ENCODE results near the gene MTUS2.

The MTUS2 gene

GRCh38 chr13:29099781-29100406 is 279.8 kb downstream of the MTUS2 start:
- Histone ChIP-seq H3K9me3 (replicated peaks; ENCODE audit: insufficient read depth, low read length) (no peaks in the 10 kb centered on the region), H3F3A (ENCODE audit: insufficient read depth, low read length) (no peaks in the 10 kb centered on the region), H2AFZ (ENCODE audit: low read length) (no peak overlapping the region), H3K4me2 (ENCODE audit: low read depth, low read length) (no peak overlapping the region), H3K27ac (ENCODE audit: low read length) (no peak overlapping the region), H3K79me2 (ENCODE audit: low read length) (no peaks in the 10 kb centered on the region), H4K20me1 (ENCODE audit: insufficient read depth, low read length) (no peaks in the 10 kb centered on the region), H3K27me3 (replicated peaks; ENCODE audit: insufficient read depth, low read length) (no peaks in the 10 kb centered on the region), H3K36me3 (replicated peaks; ENCODE audit: insufficient read depth, low read length) (no peaks in the 10 kb centered on the region), H3K4me1 (ENCODE audit: low read length) (no peaks in the 10 kb centered on the region), H3K4me3 (ENCODE audit: low read length) (no peak overlapping the region), H3K9ac (ENCODE audit: low read length) (no peak overlapping the region), H3K9me2 (replicated peaks; ENCODE audit: insufficient read depth, low read length) (no peaks in the 10 kb centered on the region)
- no peak for DNase-seq
- no peak for TF ChIP-seq CTCF (IDR thresholded peaks at IDR 0.05; ENCODE audit: low read length)
- no peak for TF ChIP-seq EZH2phosphoT487 (IDR thresholded peaks at IDR 0.05; ENCODE audit: low read length)
- no peak for TF ChIP-seq EZH2 (optimal IDR thresholded peaks at IDR 0.05; ENCODE audit: low read depth, low read length)

GRCh38 chr13:29100758-29101157 is 280.6 kb downstream of the MTUS2 start:
- Histone ChIP-seq H3K4me1 (ENCODE audit: low read length) (no peaks in the 10 kb centered on the region), H3K27me3 (replicated peaks; ENCODE audit: insufficient read depth, low read length) (no peaks in the 10 kb centered on the region), H4K20me1 (ENCODE audit: insufficient read depth, low read length) (no peaks in the 10 kb centered on the region), H3F3A (ENCODE audit: insufficient read depth, low read length) (no peaks in the 10 kb centered on the region), H3K4me3 (ENCODE audit: low read length) (no peak overlapping the region), H3K9ac (ENCODE audit: low read length) (no peak overlapping the region), H3K27ac (ENCODE audit: low read length) (no peak overlapping the region), H3K9me2 (replicated peaks; ENCODE audit: insufficient read depth, low read length) (no peaks in the 10 kb centered on the region), H3K4me2 (ENCODE audit: low read depth, low read length) (no peak overlapping the region), H3K9me3 (replicated peaks; ENCODE audit: insufficient read depth, low read length) (no peaks in the 10 kb centered on the region), H3K36me3 (replicated peaks; ENCODE audit: insufficient read depth, low read length) (no peaks in the 10 kb centered on the region), H3K79me2 (ENCODE audit: low read length) (no peaks in the 10 kb centered on the region), H2AFZ (ENCODE audit: low read length) (no peak overlapping the region)
- no peak for TF ChIP-seq EZH2phosphoT487 (IDR thresholded peaks at IDR 0.05; ENCODE audit: low read length)
- TF ChIP-seq CTCF (IDR thresholded peaks at IDR 0.05; ENCODE audit: low read length): no peak
- TF ChIP-seq EZH2 (optimal IDR thresholded peaks at IDR 0.05; ENCODE audit: low read depth, low read length): no peak
- no peak for DNase-seq

GRCh38 chr13:29101409-29101808 is 281.3 kb downstream of the MTUS2 start:
- Histone ChIP-seq H3K27ac (ENCODE audit: low read length) (no peak overlapping the region), H3K36me3 (replicated peaks; ENCODE audit: insufficient read depth, low read length) (no peaks in the 10 kb centered on the region), H3K4me3 (ENCODE audit: low read length) (no peak overlapping the region), H3K4me2 (ENCODE audit: low read depth, low read length) (no peak overlapping the region), H3K4me1 (ENCODE audit: low read length) (no peaks in the 10 kb centered on the region), H3K27me3 (replicated peaks; ENCODE audit: insufficient read depth, low read length) (no peaks in the 10 kb centered on the region), H3K9ac (ENCODE audit: low read length) (no peak overlapping the region), H3F3A (ENCODE audit: insufficient read depth, low read length) (no peaks in the 10 kb centered on the region), H3K79me2 (ENCODE audit: low read length) (no peaks in the 10 kb centered on the region), H4K20me1 (ENCODE audit: insufficient read depth, low read length) (no peaks in the 10 kb centered on the region), H3K9me3 (replicated peaks; ENCODE audit: insufficient read depth, low read length) (no peaks in the 10 kb centered on the region), H2AFZ (ENCODE audit: low read length) (no peak overlapping the region), H3K9me2 (replicated peaks; ENCODE audit: insufficient read depth, low read length) (no peaks in the 10 kb centered on the region)
- TF ChIP-seq EZH2 (optimal IDR thresholded peaks at IDR 0.05; ENCODE audit: low read depth, low read length) (no peak), EZH2phosphoT487 (IDR thresholded peaks at IDR 0.05; ENCODE audit: low read length) (no peak), CTCF (IDR thresholded peaks at IDR 0.05; ENCODE audit: low read length) (no peak)
- no peak for DNase-seq

Data from MM.1S (cell line).